ENCODE results near the gene MCAT. TPM values are rescaled to one million over a fixed set of nuclear protein-coding genes. Genes with fewer than 3 reads are reported as not detected.

The MCAT gene
- total and polyA plus RNA-seq, 2 donors (not counting 1 experiment from before 2014, with no cell fraction given), result 8.4 to 10.1 TPM

DNA sequence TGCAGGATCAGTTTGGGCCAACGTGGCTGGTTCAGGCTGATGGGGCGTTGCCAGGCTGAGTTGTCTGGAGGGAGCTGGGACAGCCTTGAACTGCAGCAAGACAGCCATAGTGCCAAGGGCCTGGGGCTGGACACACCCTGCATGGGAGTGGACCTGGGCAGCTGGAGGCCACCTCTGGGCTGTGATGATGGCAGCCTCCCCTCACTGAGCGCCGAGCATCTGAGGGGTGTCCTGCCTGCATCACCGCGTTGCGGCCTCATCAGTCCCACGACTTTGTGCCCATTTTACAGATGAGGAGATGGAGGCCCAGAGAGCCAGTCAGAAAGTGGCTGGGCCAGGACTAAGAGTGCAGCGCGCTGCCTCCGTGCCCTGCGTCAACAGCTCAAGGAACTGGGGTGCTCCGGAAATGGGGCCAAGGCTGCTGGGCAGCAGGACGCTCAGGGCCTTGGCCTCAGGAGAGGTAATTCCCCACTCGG, 7.6 kb upstream of the MCAT start:
- Histone ChIP-seq H3K79me2 (ENCODE audit: control insufficient read depth, insufficient read depth, low read length) (peaks cover 25% of the 10 kb centered on the region), H3K36me3 (replicated peaks in 1 of 2; ENCODE audit: control extremely low read depth in 1 of 2, control insufficient read depth in 1 of 2, extremely low read depth in 1 of 2, insufficient read depth in 2 of 2, low read length in 1 of 2) (no peaks in the 10 kb centered on the region), H3K27me3 (replicated peaks in 1 of 4; ENCODE audit: control extremely low read depth in 1 of 4, control insufficient read depth in 3 of 4, insufficient read depth in 4 of 4, low read length in 3 of 4) (no peaks in the 10 kb centered on the region), H3K9ac (ENCODE audit: low read length) (peak overlapping the region; percentile 85), H4K20me1 (ENCODE audit: control insufficient read depth, insufficient read depth, low read length, poor library complexity, severe bottlenecking) (peaks cover 10% of the 10 kb centered on the region), H3K4me3 (ENCODE audit: control extremely low read depth in 1 of 5, extremely low read depth in 1 of 5, insufficient read depth in 1 of 5, low read depth in 2 of 5, low read length in 4 of 5) (peak overlapping the region in 4 of 5 experiments; percentile 76 to 89 (median 86)), H3K27ac (ENCODE audit: low read length in 2 of 2) (peak overlapping the region; percentile 55 to 61), H3K9me3 (ENCODE audit: control extremely low read depth in 1 of 3, control insufficient read depth in 2 of 3, insufficient read depth in 1 of 3, low read length in 2 of 3) (no peaks in the 10 kb centered on the region), H2AFZ (ENCODE audit: insufficient read depth, low read depth, low read length, poor library complexity, severe bottlenecking) (peak overlapping the region; percentile 95), H3K4me1 (ENCODE audit: control insufficient read depth in 2 of 2, insufficient read depth in 2 of 2, low read length in 2 of 2) (peaks cover 40 to 63% of the 10 kb centered on the region in 2 donors), H3K4me2 (replicated peaks; ENCODE audit: low read depth, low read length, poor library complexity, severe bottlenecking) (peak overlapping the region; percentile 99)
- ATAC-seq (ENCODE audit: low read depth), result no peak
- peaks cover 46% of the 10 kb centered on the region for H3K4me1 Mint-ChIP-seq
- WGBS (ENCODE audit: insufficient coverage), result 80% methylated on average over 15 of the region's 15 CpGs
- H3K27me3 Mint-ChIP-seq, result no peaks in the 10 kb centered on the region
- CTCF ChIA-PET, result interaction anchor here (2.6 kb wide), 1 partner anchor 13 kb away, joined by 10 read pairs; no protein-coding TSS in a partner anchor
- H3K9me3 Mint-ChIP-seq (ENCODE audit: insufficient read depth), result no peaks in the 10 kb centered on the region
- POLR2A ChIA-PET, result interaction anchor here (0.7 to 1.4 kb wide), 2 partner anchors 37 to 614 kb away, joined by 3 to 10 read pairs; partner anchors contain the start of gene TTLL12
- DNase-seq, result no peak
- TF ChIP-seq, protein P1, sequence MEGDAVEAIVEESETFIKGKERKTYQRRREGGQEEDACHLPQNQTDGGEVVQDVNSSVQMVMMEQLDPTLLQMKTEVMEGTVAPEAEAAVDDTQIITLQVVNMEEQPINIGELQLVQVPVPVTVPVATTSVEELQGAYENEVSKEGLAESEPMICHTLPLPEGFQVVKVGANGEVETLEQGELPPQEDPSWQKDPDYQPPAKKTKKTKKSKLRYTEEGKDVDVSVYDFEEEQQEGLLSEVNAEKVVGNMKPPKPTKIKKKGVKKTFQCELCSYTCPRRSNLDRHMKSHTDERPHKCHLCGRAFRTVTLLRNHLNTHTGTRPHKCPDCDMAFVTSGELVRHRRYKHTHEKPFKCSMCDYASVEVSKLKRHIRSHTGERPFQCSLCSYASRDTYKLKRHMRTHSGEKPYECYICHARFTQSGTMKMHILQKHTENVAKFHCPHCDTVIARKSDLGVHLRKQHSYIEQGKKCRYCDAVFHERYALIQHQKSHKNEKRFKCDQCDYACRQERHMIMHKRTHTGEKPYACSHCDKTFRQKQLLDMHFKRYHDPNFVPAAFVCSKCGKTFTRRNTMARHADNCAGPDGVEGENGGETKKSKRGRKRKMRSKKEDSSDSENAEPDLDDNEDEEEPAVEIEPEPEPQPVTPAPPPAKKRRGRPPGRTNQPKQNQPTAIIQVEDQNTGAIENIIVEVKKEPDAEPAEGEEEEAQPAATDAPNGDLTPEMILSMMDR (IDR thresholded peaks at IDR 0.05), result no peak
- no peak for TF ChIP-seq EZH2 (IDR thresholded peaks at IDR 0.05; ENCODE audit: borderline replicate concordance, insufficient read depth, low read depth, low read length, poor library complexity, severe bottlenecking)
- peak overlapping the region; percentile 92 for H3K4me3 Mint-ChIP-seq
- intact Hi-C loops (cut with micrococcal nuclease), result no loop called here
- peak overlapping the region; percentile 88 for H3K27ac Mint-ChIP-seq

DNA sequence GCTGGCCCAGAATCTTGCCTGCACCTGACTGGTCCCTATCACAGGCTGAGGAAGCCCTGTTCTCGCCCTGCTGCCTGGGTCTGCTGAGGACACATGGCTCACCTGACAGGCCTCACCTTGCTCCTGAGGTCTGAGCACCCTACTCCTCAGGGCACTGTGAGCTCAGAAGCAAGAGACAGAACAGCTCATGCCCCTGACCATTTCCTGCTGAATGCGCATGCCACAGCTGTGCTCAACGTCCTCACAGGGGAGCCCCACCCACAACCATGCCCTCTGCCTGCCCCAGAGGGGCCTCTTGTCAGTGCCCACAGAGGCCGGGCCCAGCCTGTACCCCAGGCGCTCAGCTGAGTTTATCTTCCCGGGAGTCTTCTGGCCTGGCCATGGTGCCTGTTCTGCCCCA, 5.4 kb upstream of the MCAT start:
- no peaks in the 10 kb centered on the region for H3K27me3 Mint-ChIP-seq
- Histone ChIP-seq H3K36me3 (replicated peaks in 1 of 2; ENCODE audit: control extremely low read depth in 1 of 2, control insufficient read depth in 1 of 2, extremely low read depth in 1 of 2, insufficient read depth in 2 of 2, low read length in 1 of 2) (no peaks in the 10 kb centered on the region), H3K9ac (ENCODE audit: low read length) (no peak overlapping the region), H3K9me3 (ENCODE audit: control extremely low read depth in 1 of 3, control insufficient read depth in 2 of 3, insufficient read depth in 1 of 3, low read length in 2 of 3) (no peaks in the 10 kb centered on the region), H3K79me2 (ENCODE audit: control insufficient read depth, insufficient read depth, low read length) (peaks cover 25% of the 10 kb centered on the region), H4K20me1 (ENCODE audit: control insufficient read depth, insufficient read depth, low read length, poor library complexity, severe bottlenecking) (no peaks in the 10 kb centered on the region), H3K4me2 (replicated peaks; ENCODE audit: low read depth, low read length, poor library complexity, severe bottlenecking) (peak overlapping the region; percentile 48), H3K27ac (ENCODE audit: low read length in 2 of 2) (peak overlapping the region; percentile 29 to 46), H3K27me3 (replicated peaks in 1 of 4; ENCODE audit: control extremely low read depth in 1 of 4, control insufficient read depth in 3 of 4, insufficient read depth in 4 of 4, low read length in 3 of 4) (no peaks in the 10 kb centered on the region), H3K4me3 (ENCODE audit: control extremely low read depth in 1 of 5, extremely low read depth in 1 of 5, insufficient read depth in 1 of 5, low read depth in 2 of 5, low read length in 4 of 5) (no peak overlapping the region), H2AFZ (ENCODE audit: insufficient read depth, low read depth, low read length, poor library complexity, severe bottlenecking) (peak overlapping the region; percentile 46), H3K4me1 (ENCODE audit: control insufficient read depth in 2 of 2, insufficient read depth in 2 of 2, low read length in 2 of 2) (peaks cover 43 to 64% of the 10 kb centered on the region in 2 donors)
- H3K27ac Mint-ChIP-seq, result peak overlapping the region; percentile 75
- ChIA-PET POLR2A (no interaction called here), CTCF (interaction anchor here (0.6 to 0.9 kb wide), 2 partner anchors 39 to 474 kb away, joined by 3 to 4 read pairs; no protein-coding TSS in a partner anchor)
- no peak for TF ChIP-seq EZH2 (IDR thresholded peaks at IDR 0.05; ENCODE audit: borderline replicate concordance, insufficient read depth, low read depth, low read length, poor library complexity, severe bottlenecking)
- TF ChIP-seq, protein P1 (IDR thresholded peaks at IDR 0.05), result no peak
- WGBS (ENCODE audit: insufficient coverage), result 21% methylated on average over 6 of the region's 6 CpGs
- no peak for ATAC-seq (ENCODE audit: low read depth)
- peak overlapping the region; percentile 62 for H3K4me3 Mint-ChIP-seq
- intact Hi-C loops (cut with micrococcal nuclease), result no loop called here
- no peaks in the 10 kb centered on the region for H3K9me3 Mint-ChIP-seq (ENCODE audit: insufficient read depth)
- peak; percentile 37 for DNase-seq
- H3K4me1 Mint-ChIP-seq, result peaks cover 43% of the 10 kb centered on the region
